ENCODE measurements around the gene IFNAR2.
A peak's percentile ranks its signal among the peaks of the same experiment; 100 is the strongest.

IFNAR2 gene

DNA sequence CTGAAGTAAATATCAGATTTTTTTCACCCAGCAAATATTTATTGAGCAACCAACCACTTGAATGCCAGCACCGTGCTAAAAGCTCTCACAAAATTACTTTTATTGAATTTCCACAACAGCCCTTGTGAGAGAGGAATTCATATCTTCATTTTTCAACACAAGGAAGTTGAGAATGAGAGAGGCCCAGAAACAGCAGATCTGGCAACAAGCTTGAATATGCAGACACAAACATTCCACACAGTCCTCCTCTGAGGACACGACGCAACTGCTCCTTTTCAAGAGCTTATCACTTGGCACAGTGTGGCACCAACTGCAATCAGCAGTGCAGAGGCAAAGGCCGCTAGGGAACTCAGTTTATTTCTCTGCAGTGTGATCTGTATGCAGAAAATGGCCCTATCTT lies 32.2 kb upstream of the IFNAR2 start:
- no peak overlapping the region for H3K4me3 ChIP-seq (ENCODE audit: low read depth, low read length)
- TF ChIP-seq, protein P1, sequence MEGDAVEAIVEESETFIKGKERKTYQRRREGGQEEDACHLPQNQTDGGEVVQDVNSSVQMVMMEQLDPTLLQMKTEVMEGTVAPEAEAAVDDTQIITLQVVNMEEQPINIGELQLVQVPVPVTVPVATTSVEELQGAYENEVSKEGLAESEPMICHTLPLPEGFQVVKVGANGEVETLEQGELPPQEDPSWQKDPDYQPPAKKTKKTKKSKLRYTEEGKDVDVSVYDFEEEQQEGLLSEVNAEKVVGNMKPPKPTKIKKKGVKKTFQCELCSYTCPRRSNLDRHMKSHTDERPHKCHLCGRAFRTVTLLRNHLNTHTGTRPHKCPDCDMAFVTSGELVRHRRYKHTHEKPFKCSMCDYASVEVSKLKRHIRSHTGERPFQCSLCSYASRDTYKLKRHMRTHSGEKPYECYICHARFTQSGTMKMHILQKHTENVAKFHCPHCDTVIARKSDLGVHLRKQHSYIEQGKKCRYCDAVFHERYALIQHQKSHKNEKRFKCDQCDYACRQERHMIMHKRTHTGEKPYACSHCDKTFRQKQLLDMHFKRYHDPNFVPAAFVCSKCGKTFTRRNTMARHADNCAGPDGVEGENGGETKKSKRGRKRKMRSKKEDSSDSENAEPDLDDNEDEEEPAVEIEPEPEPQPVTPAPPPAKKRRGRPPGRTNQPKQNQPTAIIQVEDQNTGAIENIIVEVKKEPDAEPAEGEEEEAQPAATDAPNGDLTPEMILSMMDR (IDR thresholded peaks at IDR 0.05; ENCODE audit: low read depth, low read length, missing control alignments), result no peak
- no peak for DNase-seq (ENCODE audit: low read depth)
- in situ Hi-C loops (cut with HindIII; ENCODE audit: low sequenced_read_pairs), result loop anchor here (10.0 kb wide), 1 partner anchor 373 kb away; no protein-coding TSS in a partner anchor

DNA sequence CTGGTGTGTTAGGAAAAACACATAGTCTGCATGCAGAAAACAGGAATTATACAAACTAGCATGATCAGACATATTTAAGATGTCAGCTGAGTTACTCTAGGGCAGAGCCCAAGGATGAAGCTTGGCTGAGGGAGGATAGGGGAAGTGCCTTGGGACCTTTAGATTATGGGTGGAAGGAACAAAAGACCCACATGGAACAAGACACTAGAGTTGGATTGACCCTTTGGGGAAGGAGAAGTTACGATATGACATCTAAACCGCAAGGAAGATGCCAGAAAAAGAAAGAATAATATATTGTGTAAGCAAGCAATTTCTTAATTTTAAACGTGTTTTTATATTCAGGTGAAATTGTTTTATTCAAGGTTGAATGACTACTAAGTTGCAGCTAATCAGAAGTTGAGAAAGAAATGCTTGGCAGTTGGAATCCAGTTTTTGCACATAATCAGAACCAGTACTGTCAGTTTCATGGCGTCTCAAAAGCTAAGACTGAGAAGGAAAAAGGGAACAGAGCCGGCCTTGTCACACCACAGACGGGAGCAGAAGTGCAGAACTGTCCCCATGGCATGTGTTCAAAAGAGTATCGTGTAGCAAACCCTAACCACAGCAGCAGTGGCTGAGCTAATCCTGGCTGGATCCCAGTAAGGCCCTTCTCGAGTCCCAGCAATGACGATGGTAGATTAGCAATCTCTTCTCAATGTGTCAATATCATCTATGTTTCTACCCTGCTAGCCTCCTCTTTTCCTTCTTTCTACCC lies 31.2 kb upstream of the IFNAR2 start:
- TF ChIP-seq, protein P1 (IDR thresholded peaks at IDR 0.05; ENCODE audit: low read depth, low read length, missing control alignments), result no peak
- in situ Hi-C loops (cut with HindIII; ENCODE audit: low sequenced_read_pairs), result loop anchor here (10.0 kb wide), 1 partner anchor 374 kb away; no protein-coding TSS in a partner anchor
- H3K4me3 ChIP-seq (ENCODE audit: low read depth, low read length), result no peak overlapping the region
- DNase-seq (ENCODE audit: low read depth), result no peak

DNA sequence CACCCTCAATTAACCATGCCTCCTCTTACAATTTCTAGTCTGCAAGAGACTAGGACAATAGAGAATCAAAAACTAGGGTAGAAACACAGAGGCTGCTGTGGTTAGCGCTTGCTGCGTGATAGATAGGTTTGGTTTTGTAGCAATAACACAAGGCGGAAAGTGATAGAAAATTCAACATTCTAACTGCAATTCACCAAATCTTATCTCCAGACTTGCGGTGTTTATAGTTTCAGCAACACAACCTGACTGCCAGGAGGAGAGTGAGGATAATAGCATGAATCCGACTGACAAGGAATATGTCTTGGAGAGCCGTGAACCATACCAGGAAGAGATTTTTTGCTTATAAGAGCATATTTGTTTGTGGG lies 30.7 kb upstream of the IFNAR2 start:
- H3K4me3 ChIP-seq (ENCODE audit: low read depth, low read length), result no peak overlapping the region
- no peak for DNase-seq (ENCODE audit: low read depth)
- in situ Hi-C loops (cut with HindIII; ENCODE audit: low sequenced_read_pairs), result loop anchor here (10.0 kb wide), 1 partner anchor 374 kb away; no protein-coding TSS in a partner anchor
- TF ChIP-seq, protein P1 (IDR thresholded peaks at IDR 0.05; ENCODE audit: low read depth, low read length, missing control alignments), result no peak

DNA sequence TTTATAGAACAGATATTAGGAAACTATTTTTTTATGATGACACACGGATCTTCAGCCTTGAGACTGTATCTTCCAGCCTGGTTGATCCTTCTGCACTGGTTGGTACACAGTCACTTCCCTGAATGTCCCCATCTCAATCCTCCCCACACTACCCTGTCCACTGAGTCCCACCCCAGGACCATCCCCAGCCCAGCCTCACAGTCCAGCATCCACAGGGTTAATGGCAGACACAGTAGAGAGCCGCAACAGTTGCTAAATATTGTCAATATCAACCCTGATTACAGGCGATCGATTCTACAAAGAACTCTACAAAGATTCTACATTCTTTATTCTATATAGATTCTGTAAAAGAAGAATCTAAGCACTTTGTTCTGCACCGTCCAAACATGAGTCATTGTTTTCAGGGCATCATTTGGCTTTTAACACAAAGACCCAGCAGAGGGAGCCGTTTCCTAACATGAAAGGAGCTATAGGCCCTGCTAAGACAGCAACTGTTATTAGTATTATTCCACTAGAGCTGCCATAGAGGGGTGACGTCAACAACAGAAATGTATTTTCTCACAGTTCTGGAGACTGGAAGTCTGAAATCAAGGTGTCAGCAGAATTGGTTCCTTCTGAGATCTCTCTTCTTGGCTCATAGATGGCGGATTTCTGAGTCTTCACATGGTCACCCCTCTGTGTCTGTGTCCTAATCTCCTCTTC lies 30.1 kb upstream of the IFNAR2 start:
- no peak overlapping the region for H3K4me3 ChIP-seq (ENCODE audit: low read depth, low read length)
- in situ Hi-C loops (cut with HindIII; ENCODE audit: low sequenced_read_pairs), result loop anchor here (10.0 kb wide), 1 partner anchor 375 kb away; no protein-coding TSS in a partner anchor
- peak; percentile 94 for DNase-seq (ENCODE audit: low read depth)
- TF ChIP-seq, protein P1 (IDR thresholded peaks at IDR 0.05; ENCODE audit: low read depth, low read length, missing control alignments), result peak; percentile 70

DNA sequence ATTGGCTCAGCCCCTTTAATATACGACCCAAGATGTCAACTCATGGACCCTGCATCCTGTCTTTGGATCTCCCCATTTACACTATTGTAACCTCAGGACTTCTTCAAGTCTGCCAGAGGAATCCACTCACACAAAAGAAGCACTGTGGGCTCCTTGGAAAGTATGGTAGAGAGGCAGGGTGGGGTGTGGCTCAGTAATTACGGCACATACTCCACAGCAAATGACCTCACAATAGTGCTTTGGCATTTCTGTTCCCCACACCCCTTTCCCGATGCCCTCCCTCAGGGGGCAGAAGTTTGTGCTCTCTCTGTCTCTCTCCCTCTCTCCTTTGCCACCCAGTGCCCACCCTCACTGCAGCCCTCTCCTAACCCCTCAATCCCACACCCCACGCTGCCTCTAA lies 27.8 kb upstream of the IFNAR2 start:
- in situ Hi-C loops (cut with HindIII; ENCODE audit: low sequenced_read_pairs), result no loop called here
- TF ChIP-seq, protein P1 (IDR thresholded peaks at IDR 0.05; ENCODE audit: low read depth, low read length, missing control alignments), result no peak

DNA sequence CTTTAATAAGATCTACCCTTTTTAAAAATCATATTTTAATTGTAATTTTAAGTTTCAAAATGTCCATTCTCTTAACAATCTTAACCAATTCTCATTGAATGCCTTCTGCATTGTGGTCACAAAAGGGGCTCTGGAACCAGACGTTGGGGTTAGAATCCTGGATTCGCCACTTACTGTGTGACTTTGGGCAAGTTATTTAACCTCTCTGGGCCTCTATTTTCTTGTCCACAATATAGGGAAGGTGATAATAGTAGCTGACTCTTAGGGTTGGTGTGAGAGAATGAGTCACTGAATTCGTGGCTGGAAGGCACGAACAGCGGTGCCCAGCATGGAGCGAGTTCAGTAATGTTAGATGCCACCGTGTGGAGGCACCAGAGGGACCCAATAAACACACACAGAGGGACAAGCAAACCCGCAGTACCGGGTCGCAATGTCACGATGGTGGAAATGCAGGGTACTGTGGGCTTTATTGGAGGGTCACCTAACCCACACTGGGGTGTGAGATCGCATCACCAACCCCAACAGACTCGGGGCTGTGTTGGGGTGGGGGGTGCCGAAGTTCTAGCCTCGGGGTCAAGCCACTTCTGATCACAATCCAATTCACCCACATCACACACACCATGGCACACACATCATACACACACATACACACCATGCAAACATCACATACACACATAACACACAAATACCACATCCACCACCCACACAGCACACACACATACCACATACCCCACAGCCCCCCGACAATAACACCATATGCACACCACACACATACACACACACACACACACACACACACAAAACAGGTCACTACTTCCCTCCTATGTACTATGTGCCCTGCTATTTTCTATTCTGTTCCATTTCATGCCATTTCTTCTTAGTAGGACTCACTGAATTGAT lies 27.0 kb upstream of the IFNAR2 start:
- TF ChIP-seq, protein P1 (IDR thresholded peaks at IDR 0.05; ENCODE audit: low read depth, low read length, missing control alignments), result no peak
- H3K4me3 ChIP-seq (ENCODE audit: low read depth, low read length), result no peak overlapping the region
- in situ Hi-C loops (cut with HindIII; ENCODE audit: low sequenced_read_pairs), result no loop called here
- no peak for DNase-seq (ENCODE audit: low read depth)

More for the DNA sequence above, 27.8 kb upstream of the IFNAR2 start:
- no peak for DNase-seq (ENCODE audit: low read depth)
- no peak overlapping the region for H3K4me3 ChIP-seq (ENCODE audit: low read depth, low read length)
